ENCODE data around the gene VPS13D.

DNA sequence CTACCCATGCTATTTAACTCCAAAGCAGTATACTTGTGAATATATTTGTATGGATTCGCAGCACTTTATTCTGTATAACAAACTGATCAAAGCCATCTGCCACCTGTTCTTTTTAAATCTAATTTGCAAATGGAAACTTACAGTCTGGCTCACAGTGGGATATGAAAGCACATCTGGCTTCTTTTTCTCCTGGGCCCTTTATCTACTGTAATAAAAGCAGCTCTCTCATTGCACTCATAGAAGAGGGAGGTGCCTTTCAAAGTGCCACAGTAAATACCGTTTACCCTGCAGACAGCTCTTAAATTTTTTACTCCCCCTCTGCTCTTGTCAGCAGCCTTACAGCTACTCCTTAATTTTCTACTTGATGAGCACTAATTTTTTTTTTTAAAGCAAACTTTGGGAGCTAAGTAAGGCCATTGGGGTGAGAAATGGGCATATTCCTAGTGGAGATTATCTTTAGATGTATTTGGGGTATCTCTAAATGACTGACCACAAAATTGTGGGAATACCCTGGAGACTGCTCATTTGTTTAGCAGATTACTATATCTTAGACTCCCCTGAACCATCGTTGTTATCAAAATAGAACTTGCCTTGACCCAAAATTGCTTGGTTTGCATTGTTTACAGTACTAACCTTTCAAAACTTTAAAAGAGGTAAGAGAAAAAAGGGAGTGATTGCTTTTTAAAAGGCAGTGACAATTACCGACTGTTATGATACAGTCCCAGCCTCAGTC is 110.1 kb downstream of the VPS13D start:
- TF ChIP-seq POLR2A (IDR thresholded peaks at IDR 0.05; ENCODE audit: low read length) (no peak), GATA1 (IDR thresholded peaks at IDR 0.05; ENCODE audit: low read depth, low read length) (no peak)

All from erythroblast (primary cell).